M059J (cell line): ENCODE results near the gene SLC12A5. TPM values are rescaled to one million over a fixed set of nuclear protein-coding genes. Genes with fewer than 3 reads are reported as not detected.
A peak's percentile ranks its signal among the peaks of the same experiment; 100 is the strongest.

Experiments used
- DNase-seq: peaks from one replicate; pipeline ENCODE4 v3.0.0-alpha.2; 2012; ENCODE audit warnings: low read depth
- total RNA-seq: library from RNA; depleted of rRNA; stranded (reverse); fragments of >200 nt; shearing (Covaris generic); gene quantifications from 2 replicates; pipeline ENCODE4 v1.2.3, GENCODE V29; 2014

SLC12A5 gene
- total RNA-seq, 1 experiment from 2014 or later: 0.37 TPM

DNA sequence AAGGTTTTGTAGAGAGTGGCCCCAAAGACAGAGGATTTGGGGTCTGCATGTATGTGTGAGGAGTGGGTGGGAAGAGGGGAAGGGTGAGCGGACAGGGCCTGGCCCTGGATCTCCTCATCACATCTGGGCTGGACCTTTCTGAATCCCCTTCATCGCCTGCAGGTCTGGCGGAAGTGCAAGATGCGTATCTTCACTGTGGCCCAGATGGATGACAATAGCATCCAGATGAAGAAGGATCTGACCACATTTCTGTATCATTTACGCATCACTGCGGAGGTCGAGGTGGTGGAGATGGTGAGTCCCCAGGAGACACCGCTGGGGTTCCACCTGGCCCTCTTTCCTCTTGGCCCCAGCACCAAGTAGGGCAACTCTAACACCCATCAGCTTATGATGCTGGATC lies 24.4 kb downstream of the SLC12A5 start:
- no peak for DNase-seq

GRCh38 chr20:46054606-46055005 lies 25.6 kb downstream of the SLC12A5 start:
- DNase-seq: no peak

DNA sequence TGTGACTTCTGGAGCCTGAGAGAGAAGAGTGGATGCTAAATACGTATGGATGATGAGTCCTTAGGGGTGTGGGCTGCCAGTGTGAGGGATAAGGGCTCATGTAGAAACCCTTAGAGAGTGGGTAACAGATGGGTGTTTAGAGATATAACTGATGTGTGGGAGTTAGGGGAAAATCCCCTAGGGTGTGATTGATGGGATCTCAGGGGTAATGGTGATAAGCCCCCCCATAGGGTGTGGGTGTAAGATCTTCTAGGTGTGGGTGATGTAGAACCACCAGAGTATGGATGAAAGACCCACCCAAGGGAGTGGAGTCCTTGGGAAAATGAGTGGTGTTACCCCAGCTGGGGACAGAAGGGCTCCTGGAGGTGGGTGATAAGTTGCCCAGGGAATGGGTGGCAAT lies 26.3 kb downstream of the SLC12A5 start:
- no peak for DNase-seq

DNA sequence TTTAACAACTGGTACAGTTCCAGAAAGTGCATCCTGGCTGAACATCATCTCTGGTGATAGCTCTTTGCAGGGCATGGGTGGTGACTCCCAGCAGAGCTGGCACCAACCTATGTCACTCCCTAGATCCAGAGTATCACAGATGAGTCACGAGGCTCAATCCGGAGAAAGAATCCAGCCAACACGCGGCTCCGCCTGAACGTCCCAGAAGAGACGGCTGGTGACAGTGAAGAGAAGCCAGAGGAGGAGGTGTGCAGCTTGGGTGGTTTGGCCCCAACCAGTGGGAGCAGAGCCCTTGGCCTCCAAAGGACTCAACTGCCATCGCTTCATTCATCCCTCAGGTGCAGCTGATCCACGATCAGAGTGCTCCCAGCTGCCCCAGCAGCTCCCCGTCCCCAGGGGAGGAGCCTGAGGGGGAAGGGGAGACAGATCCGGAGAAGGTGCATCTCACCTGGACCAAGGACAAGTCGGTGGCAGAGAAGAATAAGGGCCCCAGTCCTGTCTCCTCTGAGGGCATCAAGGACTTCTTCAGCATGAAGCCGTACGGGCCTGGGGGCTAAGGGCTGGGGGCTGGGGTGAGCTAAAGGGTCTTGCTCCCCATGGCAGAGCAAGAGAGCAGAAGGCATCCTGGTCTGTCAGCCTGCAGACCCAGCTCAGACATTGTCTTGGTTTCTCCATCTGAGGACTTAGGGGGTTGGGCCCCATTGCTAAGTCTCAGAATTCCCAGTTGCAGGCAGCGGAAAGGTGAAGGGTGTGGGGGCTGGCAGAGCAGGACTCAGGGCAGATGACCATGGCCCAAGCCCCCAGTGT lies 27.2 kb downstream of the SLC12A5 start:
- no peak for DNase-seq

GRCh38 chr20:46056970-46057855 lies 28.2 kb downstream of the SLC12A5 start:
- DNase-seq: no peak

- no peak for DNase-seq
These were observed 29.0 kb downstream of the SLC12A5 start for GRCh38 chr20:46057856-46058598.

- no peak for DNase-seq
These were observed 29.7 kb downstream of the SLC12A5 start for GRCh38 chr20:46058599-46059281.

DNA sequence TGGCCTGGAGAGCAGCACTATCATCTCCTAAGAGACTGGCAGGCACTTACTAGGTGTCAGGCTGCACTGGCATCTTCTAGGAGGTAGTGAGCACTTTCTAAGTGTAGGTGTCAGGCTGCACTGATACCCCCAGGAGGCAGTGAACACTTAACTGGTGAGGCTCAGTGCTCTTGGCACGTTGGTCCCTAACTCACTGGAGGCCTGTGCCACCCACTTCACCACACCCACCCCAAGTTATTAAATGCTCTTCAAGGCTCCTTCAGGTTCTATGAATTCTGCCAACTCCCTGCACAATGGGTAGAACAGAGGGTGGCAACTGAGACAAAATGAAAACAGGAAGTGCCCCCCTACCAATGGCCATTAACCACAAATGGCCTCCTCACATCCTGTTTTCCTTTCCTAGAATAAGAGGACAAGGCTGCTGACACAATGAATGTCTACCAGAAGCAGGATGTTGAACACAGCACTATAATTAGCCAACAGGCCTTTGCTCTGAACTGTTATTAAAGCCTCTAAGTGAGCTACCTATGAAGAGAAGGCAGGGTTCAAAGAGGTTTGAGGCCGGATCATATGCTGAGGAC lies 31.4 kb downstream of the SLC12A5 start:
- peak; percentile 19 for DNase-seq

- DNase-seq: no peak
These were observed 32.0 kb downstream of the SLC12A5 start for GRCh38 chr20:46060975-46061374.

- DNase-seq: no peak
These were observed 33.1 kb downstream of the SLC12A5 start for GRCh38 chr20:46062151-46062550.

GRCh38 chr20:46062621-46063020 lies 33.6 kb downstream of the SLC12A5 start:
- DNase-seq: no peak

DNA sequence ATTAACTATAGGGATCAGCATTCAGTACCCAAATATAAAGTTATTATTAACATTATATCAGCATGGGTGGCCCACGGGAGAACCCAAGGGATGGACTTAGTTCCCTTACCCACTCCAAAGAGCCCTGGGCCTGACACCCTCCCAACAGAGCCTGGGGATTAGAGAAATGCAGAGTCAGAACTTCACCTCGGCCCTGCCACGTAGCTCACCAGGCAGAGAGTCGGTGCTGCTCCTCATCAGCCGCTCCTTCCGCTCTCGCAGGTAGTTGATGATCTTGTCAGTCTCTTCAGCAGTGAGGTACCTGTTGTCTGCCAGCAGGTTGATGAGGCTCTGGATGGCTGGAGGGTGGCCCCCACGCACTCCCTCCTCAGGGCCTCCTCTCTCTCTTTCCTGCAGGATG lies 34.1 kb downstream of the SLC12A5 start:
- no peak for DNase-seq

DNA sequence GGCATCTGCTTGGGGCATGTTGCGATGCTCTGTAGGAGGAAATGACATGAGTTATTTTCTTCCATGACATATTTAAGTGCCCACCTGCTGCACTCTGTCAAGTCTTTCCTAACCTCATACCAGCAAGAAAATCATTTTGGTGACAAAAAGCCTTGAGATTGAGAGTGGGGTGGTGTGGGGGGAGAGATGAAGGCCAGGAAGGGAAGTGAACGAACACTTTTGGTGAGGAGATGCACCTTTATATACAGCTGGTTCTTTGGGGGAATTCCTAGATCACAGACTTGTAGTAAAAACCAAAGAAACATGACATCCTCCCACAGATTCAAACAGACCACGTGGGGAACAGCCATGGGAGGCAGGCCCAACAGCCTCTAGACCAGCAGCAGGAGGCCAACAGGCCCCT lies 34.6 kb downstream of the SLC12A5 start:
- no peak for DNase-seq

DNA sequence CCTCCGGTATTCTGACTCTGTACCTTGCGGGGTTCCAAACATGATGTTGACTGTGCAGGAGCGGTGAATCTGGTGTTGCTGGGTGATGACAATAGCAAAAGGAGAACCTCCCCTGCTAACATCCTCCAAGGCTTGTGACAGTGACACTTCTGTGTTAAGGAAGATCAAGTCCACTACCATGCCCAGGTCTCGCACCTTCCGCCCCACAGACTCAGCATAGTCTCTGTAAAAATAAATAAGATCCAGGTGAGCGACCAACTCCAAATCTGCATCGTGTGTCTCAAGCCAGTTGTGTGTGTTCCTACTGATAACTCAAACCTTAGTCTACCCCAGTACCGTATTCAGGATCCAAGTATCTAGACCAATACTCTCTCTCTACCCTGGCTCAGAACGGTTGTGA lies 36.0 kb downstream of the SLC12A5 start:
- DNase-seq: no peak

DNA sequence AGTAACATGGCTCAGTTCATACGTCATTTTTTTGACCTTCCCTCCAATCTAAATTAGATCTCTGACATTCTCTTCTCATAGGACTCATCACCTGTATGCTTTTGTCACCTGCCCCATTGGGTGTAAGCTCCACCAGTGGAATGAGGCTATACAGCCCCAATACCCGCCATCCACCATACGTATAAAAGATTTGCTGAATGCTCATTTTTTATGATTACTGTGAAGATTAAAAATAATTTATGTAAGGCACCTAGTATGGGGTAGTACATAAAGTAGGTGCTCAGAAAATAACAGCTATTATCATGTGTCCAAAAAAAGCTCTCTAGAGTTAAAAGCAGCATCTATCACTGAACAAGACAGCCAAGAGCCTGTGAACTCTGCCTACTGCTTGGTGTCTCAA lies 36.7 kb downstream of the SLC12A5 start:
- DNase-seq: no peak

GRCh38 chr20:46070215-46070900 lies 41.3 kb downstream of the SLC12A5 start:
- peak; percentile 70 for DNase-seq

GRCh38 chr20:46071573-46071972 lies 42.6 kb downstream of the SLC12A5 start:
- no peak for DNase-seq

- DNase-seq: peak; percentile 31
These were observed 44.0 kb downstream of the SLC12A5 start for GRCh38 chr20:46073024-46073423.

GRCh38 chr20:46073443-46073842 lies 44.4 kb downstream of the SLC12A5 start:
- DNase-seq: peak; percentile 19

DNA sequence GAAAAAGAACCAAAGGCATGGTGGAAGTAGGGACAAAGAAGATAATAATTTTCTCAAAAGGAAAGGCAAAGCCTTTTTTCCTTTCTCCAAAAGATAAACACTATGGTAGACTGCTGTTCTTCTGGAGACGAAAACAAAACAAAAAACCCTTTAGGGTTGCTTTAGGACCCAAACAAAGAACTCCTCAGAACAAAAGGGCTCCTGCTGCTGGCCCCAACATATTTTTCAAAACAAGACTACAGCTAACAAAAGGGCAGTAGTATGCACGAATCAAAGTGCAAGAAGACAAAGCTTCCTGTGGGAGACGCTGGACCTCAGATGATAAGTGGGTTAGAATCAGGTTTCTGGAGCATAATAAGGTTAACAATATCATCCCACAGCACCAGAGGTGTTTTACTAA lies 45.0 kb downstream of the SLC12A5 start:
- DNase-seq: no peak

- DNase-seq: no peak
These were observed 47.8 kb downstream of the SLC12A5 start for GRCh38 chr20:46076806-46077205.
